Measurements from ENCODE around the gene BUD23.
"Not testable (repeated sequence)": the region's sequence is repeated elsewhere in the genome, so short reads cannot be mapped to it uniquely, and the experiment has no call there.

The BUD23 gene

DNA sequence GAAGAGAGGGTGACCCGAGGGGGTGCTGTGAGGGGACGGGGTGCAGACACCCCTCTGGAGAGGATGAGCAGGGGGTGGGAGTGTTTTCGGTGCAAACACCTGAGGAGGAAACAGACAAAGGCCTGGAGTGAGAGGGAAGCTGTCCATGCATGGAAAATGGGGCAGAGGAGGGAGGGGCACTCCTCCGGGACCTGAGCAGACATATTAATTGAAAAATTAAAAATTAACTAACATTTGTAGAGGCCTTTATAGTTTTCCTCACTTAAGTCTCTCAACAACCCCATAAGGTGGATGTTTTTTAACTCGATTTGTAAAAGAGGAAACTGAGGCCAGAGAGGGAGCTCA, 14.5 kb upstream of the BUD23 start:
- TF ChIP-seq, protein P1, sequence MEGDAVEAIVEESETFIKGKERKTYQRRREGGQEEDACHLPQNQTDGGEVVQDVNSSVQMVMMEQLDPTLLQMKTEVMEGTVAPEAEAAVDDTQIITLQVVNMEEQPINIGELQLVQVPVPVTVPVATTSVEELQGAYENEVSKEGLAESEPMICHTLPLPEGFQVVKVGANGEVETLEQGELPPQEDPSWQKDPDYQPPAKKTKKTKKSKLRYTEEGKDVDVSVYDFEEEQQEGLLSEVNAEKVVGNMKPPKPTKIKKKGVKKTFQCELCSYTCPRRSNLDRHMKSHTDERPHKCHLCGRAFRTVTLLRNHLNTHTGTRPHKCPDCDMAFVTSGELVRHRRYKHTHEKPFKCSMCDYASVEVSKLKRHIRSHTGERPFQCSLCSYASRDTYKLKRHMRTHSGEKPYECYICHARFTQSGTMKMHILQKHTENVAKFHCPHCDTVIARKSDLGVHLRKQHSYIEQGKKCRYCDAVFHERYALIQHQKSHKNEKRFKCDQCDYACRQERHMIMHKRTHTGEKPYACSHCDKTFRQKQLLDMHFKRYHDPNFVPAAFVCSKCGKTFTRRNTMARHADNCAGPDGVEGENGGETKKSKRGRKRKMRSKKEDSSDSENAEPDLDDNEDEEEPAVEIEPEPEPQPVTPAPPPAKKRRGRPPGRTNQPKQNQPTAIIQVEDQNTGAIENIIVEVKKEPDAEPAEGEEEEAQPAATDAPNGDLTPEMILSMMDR (IDR thresholded peaks at IDR 0.05; ENCODE audit: insufficient read depth, low read depth, low read length, missing control alignments): no peak
- H3K4me3 ChIP-seq (ENCODE audit: low read depth, low read length): no peak overlapping the region
- no peak for DNase-seq (ENCODE audit: low read depth)

DNA sequence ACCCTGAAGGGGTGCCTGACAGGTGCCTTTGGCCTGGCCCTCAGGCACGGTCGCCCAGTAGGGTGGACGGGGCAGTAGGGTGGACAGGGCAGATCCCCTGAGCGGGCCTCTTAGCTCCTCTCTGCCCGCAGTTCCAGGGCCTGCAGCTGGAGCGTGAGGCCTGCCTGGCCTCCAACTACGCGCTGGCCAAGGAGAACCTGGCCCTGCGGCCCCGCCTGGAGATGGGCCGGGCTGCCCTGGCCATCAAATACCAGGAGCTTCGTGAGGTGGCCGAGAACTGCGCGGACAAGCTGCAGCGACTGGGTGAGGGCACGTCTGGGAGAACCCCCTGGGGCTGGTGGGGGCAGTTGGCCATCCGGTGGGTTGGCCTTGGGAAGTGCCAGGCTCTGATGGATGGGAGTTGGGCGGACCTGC, 14.1 kb upstream of the BUD23 start:
- TF ChIP-seq, protein P1 (IDR thresholded peaks at IDR 0.05; ENCODE audit: insufficient read depth, low read depth, low read length, missing control alignments): no peak

DNA sequence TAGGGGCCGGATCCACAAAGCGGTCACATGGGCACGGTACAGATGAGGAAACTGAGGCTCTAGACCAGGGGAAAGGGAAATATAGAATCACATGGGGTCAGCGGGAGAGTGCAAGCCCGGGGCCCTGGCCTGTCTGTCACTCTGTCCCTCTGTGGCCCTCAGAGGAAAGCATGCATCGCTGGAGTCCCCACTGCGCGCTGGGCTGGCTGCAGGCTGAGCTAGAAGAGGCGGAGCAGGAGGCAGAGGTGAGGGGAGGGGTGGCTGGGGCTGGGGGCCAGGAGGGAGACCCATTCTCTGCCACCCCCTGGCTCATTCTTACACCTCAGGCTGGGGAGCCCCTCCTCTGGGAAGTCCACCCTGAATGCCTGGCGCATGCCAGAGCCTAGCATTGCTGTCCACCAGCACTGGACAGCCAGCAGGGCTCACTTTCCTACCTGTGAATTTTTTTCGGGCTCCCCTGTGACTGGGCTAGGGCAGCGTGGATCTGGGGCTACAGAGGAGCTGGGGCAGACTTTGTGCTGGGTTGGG, 13.5 kb upstream of the BUD23 start:
- DNase-seq (ENCODE audit: low read depth): no peak
- TF ChIP-seq, protein P1 (IDR thresholded peaks at IDR 0.05; ENCODE audit: insufficient read depth, low read depth, low read length, missing control alignments): no peak
- no peak overlapping the region for H3K4me3 ChIP-seq (ENCODE audit: low read depth, low read length)

More for the DNA sequence above, 14.1 kb upstream of the BUD23 start:
- no peak for DNase-seq (ENCODE audit: low read depth)
- no peak overlapping the region for H3K4me3 ChIP-seq (ENCODE audit: low read depth, low read length)

DNA sequence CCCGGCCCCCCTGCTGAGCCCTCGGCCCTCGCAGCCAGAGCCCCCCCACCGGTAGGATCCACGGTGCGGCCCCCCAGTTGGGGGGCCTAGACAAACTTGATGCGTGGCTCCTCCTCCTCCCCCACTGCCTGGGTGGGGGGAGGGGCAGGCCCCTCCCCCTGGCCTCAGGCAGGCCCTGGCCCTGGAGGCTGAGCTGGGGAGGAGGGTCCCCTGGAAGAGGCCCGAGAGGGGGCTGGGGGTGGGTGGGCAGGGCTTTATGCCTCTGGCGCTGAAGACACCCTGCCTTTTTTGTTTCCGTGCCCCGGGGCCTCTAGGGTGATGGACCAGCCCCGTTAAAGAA, 12.1 kb upstream of the BUD23 start:
- H3K4me3 ChIP-seq (ENCODE audit: low read depth, low read length): no peak overlapping the region
- no peak for DNase-seq (ENCODE audit: low read depth)
- TF ChIP-seq, protein P1 (IDR thresholded peaks at IDR 0.05; ENCODE audit: insufficient read depth, low read depth, low read length, missing control alignments): no peak

DNA sequence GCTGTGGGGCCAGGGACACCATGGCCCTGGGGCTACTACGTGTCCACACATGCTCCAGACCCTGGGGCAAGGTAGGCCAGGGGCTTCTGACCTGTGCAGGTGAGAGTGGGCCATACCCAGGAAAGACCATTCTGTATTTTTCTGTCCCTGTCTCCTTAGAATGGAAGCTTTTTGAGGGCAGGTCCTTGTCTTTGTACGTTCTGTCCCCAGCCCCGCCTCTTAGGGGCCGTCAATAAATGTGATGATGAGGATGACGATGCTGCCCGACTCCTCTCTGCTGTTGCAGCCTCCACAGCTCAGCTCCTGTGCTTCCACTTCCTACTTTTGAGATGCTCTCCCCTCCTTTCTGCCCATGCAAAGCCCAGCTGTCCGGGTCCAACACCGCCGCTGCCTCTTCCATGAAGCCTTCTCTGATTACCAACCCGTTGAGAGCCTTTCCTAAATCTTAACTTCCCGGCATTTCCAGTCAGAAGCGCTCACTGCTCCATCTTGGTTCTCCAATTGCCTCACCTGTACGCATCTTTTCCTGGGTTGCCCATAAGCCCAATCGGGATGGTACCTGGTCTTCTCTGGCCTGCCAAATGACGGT, 11.4 kb upstream of the BUD23 start:
- H3K4me3 ChIP-seq (ENCODE audit: low read depth, low read length): no peak overlapping the region
- DNase-seq (ENCODE audit: low read depth): no peak
- TF ChIP-seq, protein P1 (IDR thresholded peaks at IDR 0.05; ENCODE audit: insufficient read depth, low read depth, low read length, missing control alignments): no peak

DNA sequence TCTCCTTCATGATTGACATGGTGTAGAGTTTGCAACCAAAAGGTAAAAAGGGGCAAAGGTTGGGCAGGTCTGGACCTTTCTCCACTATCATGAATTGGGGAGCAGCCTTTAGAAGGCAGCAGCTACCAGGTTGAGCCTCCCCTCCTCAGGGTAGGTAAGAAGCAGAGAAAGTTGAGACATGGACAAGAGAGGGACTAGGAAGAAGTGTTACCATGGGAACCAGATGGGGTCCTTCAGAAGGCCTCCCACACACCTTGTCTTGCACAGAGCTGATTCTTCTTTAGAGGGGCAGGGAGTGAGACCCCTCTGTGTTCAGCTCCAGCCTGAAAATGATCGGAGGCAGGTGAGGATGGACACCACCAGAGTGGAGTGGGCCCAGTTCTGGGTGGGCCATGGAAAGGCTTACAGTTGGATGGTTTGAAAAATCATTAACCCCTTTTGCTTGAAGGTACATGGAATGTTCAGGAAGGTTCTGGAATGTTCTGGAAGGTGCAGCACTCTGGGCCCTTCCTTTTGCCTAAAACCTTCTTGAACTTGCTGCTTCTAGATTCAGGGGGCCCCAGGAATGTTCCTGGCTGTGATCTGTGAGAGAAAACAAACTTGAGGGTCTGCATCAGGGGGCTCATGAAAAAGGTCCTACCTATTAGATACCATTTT, 8.8 kb upstream of the BUD23 start:
- TF ChIP-seq, protein P1 (IDR thresholded peaks at IDR 0.05; ENCODE audit: insufficient read depth, low read depth, low read length, missing control alignments): no peak

DNA sequence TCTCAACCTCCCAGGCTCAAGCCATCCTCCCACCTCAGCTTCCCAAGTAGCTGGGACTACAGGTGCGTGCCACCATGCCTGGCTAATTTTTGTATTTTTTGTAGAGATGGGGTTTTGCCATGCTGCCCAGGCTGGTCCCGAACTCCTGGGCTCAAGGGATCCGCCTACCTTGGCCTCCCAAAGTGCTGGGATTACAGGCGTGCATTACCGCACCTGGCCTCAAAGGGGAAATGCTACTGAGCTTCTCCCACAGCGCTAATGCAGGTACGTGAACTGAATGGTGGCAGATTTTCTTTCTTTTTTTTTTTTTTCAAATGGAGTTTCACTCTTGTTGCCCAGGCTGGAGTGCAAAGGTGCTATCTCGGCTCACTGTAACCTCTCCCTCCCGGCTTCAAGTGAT, 7.3 kb upstream of the BUD23 start:
- H3K4me3 ChIP-seq (ENCODE audit: low read depth, low read length); DNase-seq (ENCODE audit: low read depth): not testable (repeated sequence)

More for the DNA sequence above, 8.8 kb upstream of the BUD23 start:
- DNase-seq (ENCODE audit: low read depth): no peak
- H3K4me3 ChIP-seq (ENCODE audit: low read depth, low read length): no peak overlapping the region

All from GM12865 (cell line).